CD14-positive monocyte (primary cell): ENCODE data around the gene USP24. TPM values are rescaled to one million over a fixed set of nuclear protein-coding genes. Genes with fewer than 3 reads are reported as not detected.

Experiments
- DNase-seq, 3 donors: peaks; one replicate each; pipeline ENCODE4 v3.0.0-alpha.2; 2011 to 2022
- H2AFZ ChIP-seq: 2 replicates; pipeline ENCODE4 v1.6.0; 2012; ENCODE audit warnings: mild to moderate bottlenecking, low read depth, low read length, inconsistent platforms; ENCODE audit not compliant: insufficient read depth, poor library complexity, severe bottlenecking
- H3K27ac ChIP-seq, 2 donors: 1 replicate in 1 of 2; 2 replicates in 1 of 2; pipeline ENCODE4 v1.5.1; 2012 to 2013; ENCODE audit warnings: low read length in 2 of 2, control low read depth in 1 of 2, inconsistent platforms in 1 of 2, low read depth in 1 of 2, mild to moderate bottlenecking in 1 of 2
- H3K27me3 ChIP-seq, 2 donors: one replicate each; pipeline versions ENCODE4 v1.6.0 to v1.6.1; 2011 to 2013; ENCODE audit warnings: low read length in 2 of 2; ENCODE audit not compliant: control insufficient read depth in 2 of 2, insufficient read depth in 2 of 2
- H3K36me3 ChIP-seq, 2 donors: replicated peaks in 1 of 2; 1 replicate in 1 of 2; 2 replicates in 1 of 2; pipeline versions ENCODE4 v1.5.1 to v1.6.1; 2012 to 2013; ENCODE audit warnings: low read length in 2 of 2, control low read depth in 1 of 2, inconsistent platforms in 1 of 2, mild to moderate bottlenecking in 1 of 2; ENCODE audit not compliant: insufficient read depth in 2 of 2, control insufficient read depth in 1 of 2
- H3K4me1 ChIP-seq, 2 donors: 1 replicate in 1 of 2; 2 replicates in 1 of 2; pipeline versions ENCODE4 v1.5.1 to v1.6.1; 2012 to 2013; ENCODE audit warnings: low read length in 2 of 2, control low read depth in 1 of 2, inconsistent platforms in 1 of 2, mild to moderate bottlenecking in 1 of 2, moderate library complexity in 1 of 2; ENCODE audit not compliant: insufficient read depth in 2 of 2, control insufficient read depth in 1 of 2
- H3K4me2 ChIP-seq: replicated peaks from 2 replicates; pipeline ENCODE3; 2012; ENCODE audit warnings: low read length, moderate library complexity, mild to moderate bottlenecking; ENCODE audit not compliant: poor library complexity, severe bottlenecking; ENCODE audit errors: extremely low read depth
- H3K4me3 ChIP-seq, 3 experiments: fragments of 200-600 bp in 1 of 3; sonication (generic) in 1 of 3; replicated peaks in 1 of 3; 1 replicate in 2 of 3; 2 replicates in 1 of 3; pipeline ENCODE4 v1.5.1; 2011 to 2013; ENCODE audit warnings: low read length in 3 of 3, mild to moderate bottlenecking in 3 of 3, control low read depth in 2 of 3, low read depth in 2 of 3, inconsistent platforms in 1 of 3, moderate library complexity in 1 of 3
- H3K79me2 ChIP-seq: 2 replicates; pipeline ENCODE4 v1.6.0; 2012; ENCODE audit warnings: mild to moderate bottlenecking, control low read depth, inconsistent platforms, low read length, moderate library complexity; ENCODE audit not compliant: insufficient read depth
- H3K9ac ChIP-seq: 2 replicates; pipeline ENCODE4 v1.6.0; 2017; ENCODE audit warnings: low read length, mild to moderate bottlenecking; ENCODE audit not compliant: insufficient read depth, poor library complexity, severe bottlenecking
- H3K9me3 ChIP-seq, 2 donors: replicated peaks in 1 of 2; 1 replicate in 1 of 2; 2 replicates in 1 of 2; pipeline versions ENCODE4 v1.5.1 to v1.6.1; 2012 to 2013; ENCODE audit warnings: low read length in 2 of 2, control low read depth in 1 of 2; ENCODE audit not compliant: control insufficient read depth in 1 of 2, insufficient read depth in 1 of 2
- H4K20me1 ChIP-seq: 2 replicates; pipeline ENCODE4 v1.6.0; 2012; ENCODE audit warnings: mild to moderate bottlenecking, low read length, control low read depth, moderate library complexity; ENCODE audit not compliant: insufficient read depth
- H3K27ac Mint-ChIP-seq, 7 donors: one replicate each; pipeline ENCODE4 v1.8.0; 2020; ENCODE audit warnings: mild to moderate bottlenecking in 7 of 7, mixed read lengths in 7 of 7, moderate library complexity in 6 of 7, inconsistent platforms in 2 of 7
- H3K27me3 Mint-ChIP-seq, 3 donors: one replicate each; pipeline ENCODE4 v1.8.0; 2021 to 2022; ENCODE audit warnings: low read depth in 3 of 3, mild to moderate bottlenecking in 3 of 3, mixed read lengths in 3 of 3, moderate library complexity in 3 of 3, inconsistent platforms in 1 of 3
- H3K36me3 Mint-ChIP-seq, 2 donors: one replicate each; pipeline ENCODE4 v1.8.0; 2020; ENCODE audit warnings: mixed read lengths in 2 of 2, inconsistent platforms in 1 of 2, mild to moderate bottlenecking in 1 of 2
- H3K4me1 Mint-ChIP-seq: one replicate; pipeline ENCODE4 v1.8.0; 2020; ENCODE audit warnings: mild to moderate bottlenecking, mixed read lengths
- H3K4me3 Mint-ChIP-seq, 2 donors: one replicate each; pipeline ENCODE4 v1.8.0; 2020; ENCODE audit warnings: mild to moderate bottlenecking in 2 of 2, mixed read lengths in 2 of 2, moderate library complexity in 1 of 2
- H3K9me3 Mint-ChIP-seq, 7 donors: one replicate each; pipeline ENCODE4 v1.8.0; 2020 to 2022; ENCODE audit warnings: mixed read lengths in 7 of 7, mild to moderate bottlenecking in 6 of 7, moderate library complexity in 6 of 7, inconsistent platforms in 2 of 7
- CTCF ChIP-seq: fragments of 200-600 bp; IDR thresholded peaks from one replicate; pipeline ENCODE4 v1.8.0; 2022; ENCODE audit warnings: antibody characterized with exemption, mild to moderate bottlenecking
- WGBS: methylation state at CpG from one replicate; pipeline ENCODE4 v1.1.5; 2013; ENCODE audit warnings: missing lambda C conversion rate; ENCODE audit not compliant: insufficient coverage; 5-methylcytosine and 5-hydroxymethylcytosine counted together
- intact Hi-C, 2 donors: fragments of 100-400 bp; cut with micrococcal nuclease; formaldehyde crosslinking; loops; one replicate each; pipeline versions ENCODE4 v1.15.0 to v1.15.1; 2023
- polyA plus RNA-seq, 3 donors: library from polyadenylated mRNA; depleted of rRNA in 1 of 3; unstranded in 2 of 3; stranded (reverse) in 1 of 3; fragments of 300-500 nt in 2 of 3; fragments of >200 nt in 1 of 3; fragmentation: Illumina TruSeq in 2 of 3; gene quantifications; 1 replicate in 2 of 3; 2 replicates in 1 of 3; pipeline ENCODE4 v1.2.3, GENCODE V29; 2012 to 2021

USP24 gene
- polyA plus RNA-seq, 3 donors: 1.1 to 14.2 (median 2.1) TPM

- no CpG with 5 or more reads among the region's 4 CpGs for WGBS
- Histone ChIP-seq H3K27ac (no peak overlapping the region), H3K9me3 (no peaks in the 10 kb centered on the region), H3K27me3 (no peaks in the 10 kb centered on the region), H3K4me3 (no peak overlapping the region), H4K20me1 (no peaks in the 10 kb centered on the region), H3K4me2 (no peak overlapping the region), H2AFZ (no peak overlapping the region), H3K36me3 (no peaks in the 10 kb centered on the region), H3K4me1 (peaks cover 20 to 24% of the 10 kb centered on the region in 2 donors), H3K9ac (no peak overlapping the region), H3K79me2 (no peaks in the 10 kb centered on the region)
- peaks cover 0 to 2% (median 0%) of the 10 kb centered on the region in 3 donors for H3K27me3 Mint-ChIP-seq
- no peaks in the 10 kb centered on the region for H3K36me3 Mint-ChIP-seq
- H3K4me1 Mint-ChIP-seq: peaks cover 28% of the 10 kb centered on the region
- no peak for DNase-seq
- H3K27ac Mint-ChIP-seq: no peak overlapping the region
- H3K9me3 Mint-ChIP-seq: no peaks in the 10 kb centered on the region
- intact Hi-C loops: no loop called here
- TF ChIP-seq CTCF: no peak
- no peak overlapping the region for H3K4me3 Mint-ChIP-seq
Measured at GRCh38 chr1:55245781-55246180, 30.6 kb upstream of the USP24 start.

- Histone ChIP-seq H4K20me1 (no peaks in the 10 kb centered on the region), H3K27ac (peak overlapping the region; percentile 39 to 87), H3K27me3 (no peaks in the 10 kb centered on the region), H3K4me2 (peak overlapping the region; percentile 59), H3K4me3 (peak overlapping the region in 2 of 3 experiments; percentile 34 to 56), H3K4me1 (peaks cover 20 to 24% of the 10 kb centered on the region in 2 donors), H3K9me3 (no peaks in the 10 kb centered on the region), H3K36me3 (no peaks in the 10 kb centered on the region), H2AFZ (peak overlapping the region; percentile 63), H3K79me2 (no peaks in the 10 kb centered on the region), H3K9ac (no peak overlapping the region)
- Mint-ChIP-seq H3K4me3 (peak overlapping the region; percentile 60 to 81), H3K4me1 (peaks cover 28% of the 10 kb centered on the region), H3K27ac (peak overlapping the region; percentile 85 to 91 (median 90)), H3K27me3 (peaks cover 0 to 2% (median 0%) of the 10 kb centered on the region in 3 donors), H3K36me3 (no peaks in the 10 kb centered on the region), H3K9me3 (peaks cover 0 to 2% (median 0%) of the 10 kb centered on the region in 7 donors)
- peak; percentile 74 to 82 (median 80) for DNase-seq
- intact Hi-C loops: no loop called here
- WGBS: no CpG with 5 or more reads among the region's 6 CpGs
- no peak for TF ChIP-seq CTCF
Measured at GRCh38 chr1:55244476-55245099, 29.4 kb upstream of the USP24 start.
